Ascending aorta (tissue), 2 donors: Measurements from ENCODE around the gene LRIG3. TPM values are rescaled to one million over a fixed set of nuclear protein-coding genes. Genes with fewer than 3 reads are reported as not detected.

Experiments
- DNase-seq, 2 donors: peaks; one replicate each; pipeline ENCODE4 v3.0.0-alpha.2; 2019; ENCODE audit warnings: low spot score in 2 of 2
- H3K27ac ChIP-seq, 2 donors: fragments of 200-600 bp; sonication (generic); one replicate each; pipeline ENCODE4 v1.5.1; 2016 to 2017; ENCODE audit warnings: mild to moderate bottlenecking in 1 of 2
- H3K27me3 ChIP-seq: fragments of 200-600 bp; sonication (generic); one replicate; pipeline ENCODE4 v1.5.1; 2017
- H3K36me3 ChIP-seq, 2 donors: fragments of 200-600 bp; sonication (generic); one replicate each; pipeline ENCODE4 v1.5.1; 2016
- H3K4me1 ChIP-seq, 2 donors: fragments of 200-600 bp; sonication (generic); one replicate each; pipeline ENCODE4 v1.5.1; 2016 to 2017; ENCODE audit warnings: mild to moderate bottlenecking in 1 of 2
- H3K4me3 ChIP-seq, 2 donors: fragments of 200-600 bp; sonication (generic); one replicate each; pipeline ENCODE4 v1.5.1; 2016 to 2017; ENCODE audit warnings: mild to moderate bottlenecking in 1 of 2
- H3K9me3 ChIP-seq, 2 donors: fragments of 200-600 bp; sonication (generic); one replicate each; pipeline ENCODE4 v1.5.1; 2016
- intact Hi-C: fragments of 100-400 bp; cut with DNase I; formaldehyde crosslinking; loops from one replicate; pipeline ENCODE4 v1.15.1; 2023
- total RNA-seq: library from RNA; depleted of rRNA; stranded (reverse); fragments of >200 nt; gene quantifications from one replicate; pipeline ENCODE4 v1.1.0, GENCODE V29; 2016
- TF ChIP-seq, protein P1 (sequence below), 3 experiments: fragments of 200-600 bp in 2 of 3; fragments of 450-650 bp in 1 of 3; sonication (generic) in 2 of 3; IDR thresholded peaks; one replicate each; pipeline ENCODE4 v1.5.1; 2016 to 2019; ENCODE audit warnings: antibody characterized with exemption in 3 of 3, mild to moderate bottlenecking in 1 of 3, moderate library complexity in 1 of 3

LRIG3 gene
- total RNA-seq, 1 donor from 2014 or later: 12.3 TPM

DNA sequence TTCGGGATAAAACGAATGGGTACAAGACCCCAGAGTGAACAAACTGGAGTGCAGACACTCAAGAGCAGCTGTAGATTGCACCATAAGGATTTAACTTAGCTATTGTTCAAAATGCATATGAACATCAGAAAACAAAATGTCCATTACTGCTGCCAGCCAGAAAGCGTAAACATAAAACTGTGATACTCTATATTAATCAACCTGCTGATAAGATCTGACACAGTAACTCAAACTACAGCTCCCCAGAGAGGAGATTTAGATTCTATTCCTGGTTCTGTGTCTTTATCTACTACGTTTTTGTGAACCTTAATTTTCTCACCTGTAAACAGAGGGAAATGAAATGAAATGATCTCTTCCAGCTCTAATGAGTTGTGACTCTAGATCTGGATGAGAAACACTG is 22.3 kb downstream of the LRIG3 start:
- Histone ChIP-seq H3K27me3 (no peaks in the 10 kb centered on the region), H3K36me3 (peaks cover 0 to 3% of the 10 kb centered on the region in 2 donors), H3K9me3 (no peaks in the 10 kb centered on the region), H3K4me1 (peaks cover 0 to 5% of the 10 kb centered on the region in 2 donors), H3K27ac (no peak overlapping the region), H3K4me3 (no peak overlapping the region)
- TF ChIP-seq, protein P1, sequence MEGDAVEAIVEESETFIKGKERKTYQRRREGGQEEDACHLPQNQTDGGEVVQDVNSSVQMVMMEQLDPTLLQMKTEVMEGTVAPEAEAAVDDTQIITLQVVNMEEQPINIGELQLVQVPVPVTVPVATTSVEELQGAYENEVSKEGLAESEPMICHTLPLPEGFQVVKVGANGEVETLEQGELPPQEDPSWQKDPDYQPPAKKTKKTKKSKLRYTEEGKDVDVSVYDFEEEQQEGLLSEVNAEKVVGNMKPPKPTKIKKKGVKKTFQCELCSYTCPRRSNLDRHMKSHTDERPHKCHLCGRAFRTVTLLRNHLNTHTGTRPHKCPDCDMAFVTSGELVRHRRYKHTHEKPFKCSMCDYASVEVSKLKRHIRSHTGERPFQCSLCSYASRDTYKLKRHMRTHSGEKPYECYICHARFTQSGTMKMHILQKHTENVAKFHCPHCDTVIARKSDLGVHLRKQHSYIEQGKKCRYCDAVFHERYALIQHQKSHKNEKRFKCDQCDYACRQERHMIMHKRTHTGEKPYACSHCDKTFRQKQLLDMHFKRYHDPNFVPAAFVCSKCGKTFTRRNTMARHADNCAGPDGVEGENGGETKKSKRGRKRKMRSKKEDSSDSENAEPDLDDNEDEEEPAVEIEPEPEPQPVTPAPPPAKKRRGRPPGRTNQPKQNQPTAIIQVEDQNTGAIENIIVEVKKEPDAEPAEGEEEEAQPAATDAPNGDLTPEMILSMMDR (IDR thresholded peaks at IDR 0.05): no peak
- no peak for DNase-seq
- intact Hi-C loops: no loop called here

- Histone ChIP-seq H3K9me3 (no peaks in the 10 kb centered on the region), H3K27me3 (no peaks in the 10 kb centered on the region), H3K27ac (no peak overlapping the region), H3K4me1 (peaks cover 0 to 5% of the 10 kb centered on the region in 2 donors), H3K36me3 (peaks cover 0 to 2% of the 10 kb centered on the region in 2 donors), H3K4me3 (no peak overlapping the region)
- intact Hi-C loops: no loop called here
- TF ChIP-seq, protein P1 (IDR thresholded peaks at IDR 0.05): no peak
- no peak for DNase-seq
Measured at GRCh38 chr12:58896278-58896677, 24.0 kb downstream of the LRIG3 start.

DNA sequence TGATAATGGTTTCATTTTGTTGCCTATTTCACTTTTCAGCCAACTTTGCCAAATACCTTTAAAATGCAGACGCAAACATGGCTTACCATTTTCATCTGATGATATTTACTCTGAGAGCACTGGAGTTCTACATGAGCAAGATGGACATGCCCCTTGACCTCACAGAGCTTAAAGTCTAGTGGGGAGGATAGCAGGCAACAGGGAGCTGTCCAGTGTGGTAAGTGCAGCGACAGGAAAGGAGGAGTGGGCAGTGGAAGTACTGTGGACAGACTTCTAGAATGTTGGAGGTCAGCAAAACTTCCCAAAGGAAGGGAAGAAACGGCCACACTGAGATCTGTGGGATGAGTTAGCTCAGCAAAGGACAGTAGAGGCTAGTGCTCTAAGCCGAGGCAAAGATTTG is 25.3 kb downstream of the LRIG3 start:
- Histone ChIP-seq H3K27me3 (no peaks in the 10 kb centered on the region), H3K27ac (no peak overlapping the region), H3K4me3 (no peak overlapping the region), H3K36me3 (peaks cover under 1 to 1% of the 10 kb centered on the region in 2 donors), H3K4me1 (peaks cover 0 to 5% of the 10 kb centered on the region in 2 donors), H3K9me3 (no peaks in the 10 kb centered on the region)
- TF ChIP-seq, protein P1 (IDR thresholded peaks at IDR 0.05): no peak
- no peak for DNase-seq
- intact Hi-C loops: no loop called here

DNA sequence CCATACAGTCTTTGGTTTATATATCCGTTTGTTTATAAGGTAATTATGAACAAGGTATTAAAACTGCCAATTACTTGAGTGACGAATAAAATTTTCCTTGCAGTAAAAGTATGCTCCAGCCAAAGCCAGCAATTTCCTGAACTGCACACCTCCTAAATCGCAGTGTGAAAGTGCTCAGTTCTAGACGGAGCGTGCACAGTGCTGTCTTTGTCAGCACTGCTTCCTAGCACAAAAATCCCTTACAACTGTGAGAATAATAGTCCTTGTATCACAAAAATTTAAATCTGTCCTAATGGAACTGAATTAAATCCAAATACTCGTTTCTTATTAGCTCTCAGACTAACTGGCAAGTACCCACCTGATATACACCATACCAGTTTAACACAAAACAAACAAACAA is 26.3 kb downstream of the LRIG3 start:
- H3K27ac ChIP-seq: no peak overlapping the region
- intact Hi-C loops: no loop called here
- TF ChIP-seq, protein P1 (IDR thresholded peaks at IDR 0.05): no peak
- DNase-seq: no peak
- no peaks in the 10 kb centered on the region for H3K27me3 ChIP-seq
- peaks cover 8 to 11% of the 10 kb centered on the region in 2 donors for H3K36me3 ChIP-seq
- H3K9me3 ChIP-seq: no peaks in the 10 kb centered on the region
- no peak overlapping the region for H3K4me3 ChIP-seq
- H3K4me1 ChIP-seq: peaks cover 0 to 5% of the 10 kb centered on the region in 2 donors

- DNase-seq: no peak
- H3K27me3 ChIP-seq: no peaks in the 10 kb centered on the region
- H3K9me3 ChIP-seq: no peaks in the 10 kb centered on the region
- H3K4me3 ChIP-seq: no peak overlapping the region
- TF ChIP-seq, protein P1 (IDR thresholded peaks at IDR 0.05): no peak
- intact Hi-C loops: no loop called here
- no peak overlapping the region for H3K27ac ChIP-seq
- peaks cover 10 to 11% of the 10 kb centered on the region in 2 donors for H3K36me3 ChIP-seq
- H3K4me1 ChIP-seq: peaks cover 0 to 5% of the 10 kb centered on the region in 2 donors
Measured at GRCh38 chr12:58893495-58893894, 26.8 kb downstream of the LRIG3 start.

- H3K9me3 ChIP-seq: no peaks in the 10 kb centered on the region
- TF ChIP-seq, protein P1 (IDR thresholded peaks at IDR 0.05): no peak
- intact Hi-C loops: loop anchor here (2.0 to 10.0 kb wide), 2 partner anchors 31 to 945 kb away; partner anchors contain the start of genes ATP23 and LRIG3
- no peak overlapping the region for H3K27ac ChIP-seq
- H3K27me3 ChIP-seq: no peaks in the 10 kb centered on the region
- peaks cover 0 to 10% of the 10 kb centered on the region in 2 donors for H3K4me1 ChIP-seq
- H3K36me3 ChIP-seq: peaks cover 12 to 26% of the 10 kb centered on the region in 2 donors
- DNase-seq: no peak
- no peak overlapping the region for H3K4me3 ChIP-seq
Measured at GRCh38 chr12:58889557-58889956, 30.7 kb downstream of the LRIG3 start.
